ENCODE results near the gene CSRNP2.
"Not testable (repeated sequence)": the region's sequence is repeated elsewhere in the genome, so short reads cannot be mapped to it uniquely, and the experiment has no call there.

The CSRNP2 gene

GRCh38 chr12:51033048-51033447 lies 50.3 kb downstream of the CSRNP2 start:
- H3K4me3 Mint-ChIP-seq = no peak overlapping the region
- H3K36me3 Mint-ChIP-seq (ENCODE audit: low read depth) = no peaks in the 10 kb centered on the region
- H3K27ac Mint-ChIP-seq = no peak overlapping the region

GRCh38 chr12:51028813-51029150 lies 54.6 kb downstream of the CSRNP2 start:
- no peaks in the 10 kb centered on the region for H3K9me3 Mint-ChIP-seq
- intact Hi-C loops (cut with micrococcal nuclease) = loop anchor here (5.0 kb wide), 4 partner anchors 36 to 266 kb away; partner anchors contain the start of gene ATF1
- H3K4me3 Mint-ChIP-seq = no peak overlapping the region
- H3K4me1 Mint-ChIP-seq (ENCODE audit: low read depth) = peaks cover 17% of the 10 kb centered on the region
- no peak overlapping the region for H3K27ac Mint-ChIP-seq
- peaks cover 23% of the 10 kb centered on the region for H3K36me3 Mint-ChIP-seq (ENCODE audit: low read depth)
- H3K27me3 Mint-ChIP-seq = peaks cover 2% of the 10 kb centered on the region

More at GRCh38 chr12:51033048-51033447, 50.3 kb downstream of the CSRNP2 start:
- intact Hi-C loops (cut with micrococcal nuclease) = no loop called here
- Mint-ChIP-seq H3K9me3 (no peaks in the 10 kb centered on the region), H3K4me1 (ENCODE audit: low read depth) (peaks cover 9% of the 10 kb centered on the region), H3K27me3 (peaks cover 2% of the 10 kb centered on the region)

- H3K36me3 Mint-ChIP-seq (ENCODE audit: low read depth) = peaks cover 28% of the 10 kb centered on the region
- H3K4me1 Mint-ChIP-seq (ENCODE audit: low read depth) = peaks cover 21% of the 10 kb centered on the region
- peaks cover 2% of the 10 kb centered on the region for H3K27me3 Mint-ChIP-seq
- intact Hi-C loops (cut with micrococcal nuclease) = loop anchor here (5.0 kb wide), 4 partner anchors 36 to 266 kb away; partner anchors contain the start of gene ATF1
- H3K9me3 Mint-ChIP-seq = no peaks in the 10 kb centered on the region
- H3K27ac Mint-ChIP-seq = no peak overlapping the region
- no peak overlapping the region for H3K4me3 Mint-ChIP-seq
Observed at GRCh38 chr12:51028126-51028812, 55.1 kb downstream of the CSRNP2 start.

- peak overlapping the region; percentile 22 for H3K27ac Mint-ChIP-seq
- peaks cover 28% of the 10 kb centered on the region for H3K36me3 Mint-ChIP-seq (ENCODE audit: low read depth)
- intact Hi-C loops (cut with micrococcal nuclease) = loop anchor here (5.0 kb wide), 4 partner anchors 35 to 265 kb away; partner anchors contain the start of gene ATF1
- H3K4me1 Mint-ChIP-seq (ENCODE audit: low read depth) = peaks cover 22% of the 10 kb centered on the region
- H3K4me3 Mint-ChIP-seq = no peak overlapping the region
- peaks cover 2% of the 10 kb centered on the region for H3K27me3 Mint-ChIP-seq
- H3K9me3 Mint-ChIP-seq = no peaks in the 10 kb centered on the region
Observed at GRCh38 chr12:51027342-51027835, 56.0 kb downstream of the CSRNP2 start.

GRCh38 chr12:51025836-51026638 lies 57.4 kb downstream of the CSRNP2 start, which contains the start of gene SLC11A2:
Gene SLC11A2, minus strand, starts transcription at chr12:51026384. Its CDS starts 15,656 bp downstream, at chr12:51010728.
- Mint-ChIP-seq H3K27me3 (peaks cover 2% of the 10 kb centered on the region), H3K4me1 (ENCODE audit: low read depth) (peaks cover 33% of the 10 kb centered on the region), H3K36me3 (ENCODE audit: low read depth) (peaks cover 32% of the 10 kb centered on the region), H3K4me3 (peak within 1 kb of the TSS; percentile 80), H3K9me3 (no peaks in the 10 kb centered on the region), H3K27ac (peak within 1 kb of the TSS; percentile 89)
- intact Hi-C loops (cut with micrococcal nuclease) = loop anchor here (2.0 to 5.0 kb wide), 5 partner anchors 17 to 264 kb away; partner anchors contain the start of gene ATF1

GRCh38 chr12:51025338-51025835 lies 58.0 kb downstream of the CSRNP2 start:
- Mint-ChIP-seq H3K4me3 (peak overlapping the region; percentile 80), H3K4me1 (ENCODE audit: low read depth) (peaks cover 40% of the 10 kb centered on the region), H3K27ac (peak overlapping the region; percentile 89), H3K27me3 (peaks cover 2% of the 10 kb centered on the region), H3K9me3 (no peaks in the 10 kb centered on the region), H3K36me3 (ENCODE audit: low read depth) (peaks cover 37% of the 10 kb centered on the region)
- intact Hi-C loops (cut with micrococcal nuclease) = loop anchor here (2.0 to 5.0 kb wide), 5 partner anchors 17 to 263 kb away; partner anchors contain the start of gene ATF1

GRCh38 chr12:51023625-51024382 lies 59.6 kb downstream of the CSRNP2 start:
- Mint-ChIP-seq H3K9me3 (no peaks in the 10 kb centered on the region), H3K4me3 (peak overlapping the region; percentile 80), H3K36me3 (ENCODE audit: low read depth) (peaks cover 43% of the 10 kb centered on the region), H3K27me3 (no peaks in the 10 kb centered on the region), H3K4me1 (ENCODE audit: low read depth) (peaks cover 37% of the 10 kb centered on the region), H3K27ac (peak overlapping the region; percentile 89)
- intact Hi-C loops (cut with micrococcal nuclease) = loop anchor here (2.0 kb wide), 1 partner anchor 15 kb away; no protein-coding TSS in a partner anchor

GRCh38 chr12:51021694-51022093 lies 61.7 kb downstream of the CSRNP2 start:
- no peaks in the 10 kb centered on the region for H3K27me3 Mint-ChIP-seq
- H3K36me3 Mint-ChIP-seq (ENCODE audit: low read depth) = peaks cover 43% of the 10 kb centered on the region
- no peaks in the 10 kb centered on the region for H3K9me3 Mint-ChIP-seq
- intact Hi-C loops (cut with micrococcal nuclease) = no loop called here
- H3K4me1 Mint-ChIP-seq (ENCODE audit: low read depth) = peaks cover 33% of the 10 kb centered on the region
- H3K4me3 Mint-ChIP-seq = peak overlapping the region; percentile 41
- H3K27ac Mint-ChIP-seq = peak overlapping the region; percentile 81

- Mint-ChIP-seq H3K27me3 (no peaks in the 10 kb centered on the region), H3K27ac (peak overlapping the region; percentile 81), H3K36me3 (ENCODE audit: low read depth) (peaks cover 34% of the 10 kb centered on the region), H3K4me1 (ENCODE audit: low read depth) (peaks cover 33% of the 10 kb centered on the region), H3K4me3 (no peak overlapping the region), H3K9me3 (no peaks in the 10 kb centered on the region)
- intact Hi-C loops (cut with micrococcal nuclease) = no loop called here
Observed at GRCh38 chr12:51020448-51021182, 62.8 kb downstream of the CSRNP2 start.

- H3K36me3 Mint-ChIP-seq (ENCODE audit: low read depth) = peaks cover 27% of the 10 kb centered on the region
- no peaks in the 10 kb centered on the region for H3K9me3 Mint-ChIP-seq
- peaks cover 33% of the 10 kb centered on the region for H3K4me1 Mint-ChIP-seq (ENCODE audit: low read depth)
- intact Hi-C loops (cut with micrococcal nuclease) = no loop called here
- no peak overlapping the region for H3K27ac Mint-ChIP-seq
- no peaks in the 10 kb centered on the region for H3K27me3 Mint-ChIP-seq
- H3K4me3 Mint-ChIP-seq = no peak overlapping the region
Observed at GRCh38 chr12:51019927-51020326, 63.5 kb downstream of the CSRNP2 start.

- intact Hi-C loops (cut with micrococcal nuclease) = no loop called here
- H3K27ac Mint-ChIP-seq = no peak overlapping the region
- no peak overlapping the region for H3K4me3 Mint-ChIP-seq
- H3K36me3 Mint-ChIP-seq (ENCODE audit: low read depth) = peaks cover 21% of the 10 kb centered on the region
- H3K4me1 Mint-ChIP-seq (ENCODE audit: low read depth) = peaks cover 33% of the 10 kb centered on the region
- no peaks in the 10 kb centered on the region for H3K9me3 Mint-ChIP-seq
- no peaks in the 10 kb centered on the region for H3K27me3 Mint-ChIP-seq
Observed at GRCh38 chr12:51018956-51019355, 64.4 kb downstream of the CSRNP2 start.

GRCh38 chr12:51017452-51017851 lies 65.9 kb downstream of the CSRNP2 start:
- Mint-ChIP-seq H3K4me3 (no peak overlapping the region), H3K36me3 (ENCODE audit: low read depth) (peaks cover 15% of the 10 kb centered on the region), H3K27ac (peak overlapping the region; percentile 54), H3K27me3 (no peaks in the 10 kb centered on the region), H3K9me3 (no peaks in the 10 kb centered on the region), H3K4me1 (ENCODE audit: low read depth) (peaks cover 40% of the 10 kb centered on the region)
- intact Hi-C loops (cut with micrococcal nuclease) = no loop called here

- H3K4me3 Mint-ChIP-seq; H3K36me3 Mint-ChIP-seq (ENCODE audit: low read depth); H3K27ac Mint-ChIP-seq; H3K9me3 Mint-ChIP-seq; intact Hi-C loops (cut with micrococcal nuclease); H3K27me3 Mint-ChIP-seq: not testable (repeated sequence)
- H3K4me1 Mint-ChIP-seq (ENCODE audit: low read depth) = peaks cover 49% of the 10 kb centered on the region
Observed at GRCh38 chr12:51014467-51014866, 68.9 kb downstream of the CSRNP2 start.

All from dendritic cell treated with granulocyte-macrophage colony-stimulating factor and Interleukin-4, amounts not matched to agents 40 ng/mL and 50 ng/mL, for 4 days (primary cell).